Activated naive CD4-positive, alpha-beta T cell treated with anti-CD3 and anti-CD28 coated beads, Interleukin-2, amount 50 U/mL, for 16 hours (primary cell): ENCODE results near the gene OXT.

Source experiments
- DNase-seq: peaks from one replicate; pipeline ENCODE4 v3.0.0-alpha.2; 2020

OXT gene

DNA sequence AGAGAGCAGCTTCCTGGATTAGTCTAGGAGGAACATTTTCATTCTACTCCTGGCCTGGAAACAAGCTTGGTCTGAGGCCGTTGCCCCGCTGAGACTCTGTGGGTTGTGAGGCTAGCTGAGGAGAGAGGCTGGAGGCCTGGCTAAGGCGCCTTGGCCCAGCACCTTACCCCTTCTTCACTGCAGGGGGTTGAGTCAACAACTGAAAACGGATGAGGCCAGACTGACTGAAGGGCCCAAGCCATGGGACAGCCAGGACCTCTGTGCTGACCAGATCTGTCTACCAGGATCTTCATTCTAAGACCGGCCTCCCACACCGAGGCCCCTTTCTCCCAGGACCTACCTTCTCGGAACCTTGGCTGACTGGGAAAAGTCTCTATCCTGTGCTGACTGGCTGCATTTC is 16.6 kb downstream of the OXT start:
- DNase-seq: no peak

DNA sequence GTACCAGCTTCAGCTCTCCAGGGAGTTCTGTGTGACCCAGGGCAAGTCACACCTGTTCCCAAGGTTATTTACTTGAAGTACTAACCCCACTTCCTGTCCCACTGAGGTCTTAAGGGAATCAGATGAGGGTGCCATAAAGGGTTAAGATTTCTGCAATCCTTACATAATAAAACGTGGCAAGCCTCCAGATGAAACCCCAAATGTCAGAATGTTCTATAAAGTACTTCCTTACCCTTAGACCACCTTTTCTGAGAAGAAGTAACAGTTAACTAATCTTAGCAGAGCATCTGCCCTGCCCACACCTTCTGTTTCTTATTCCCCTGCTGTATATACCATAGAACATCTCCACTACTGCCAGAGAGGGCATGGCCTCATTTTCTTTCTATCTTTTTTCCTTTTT is 19.1 kb downstream of the OXT start:
- no peak for DNase-seq

DNA sequence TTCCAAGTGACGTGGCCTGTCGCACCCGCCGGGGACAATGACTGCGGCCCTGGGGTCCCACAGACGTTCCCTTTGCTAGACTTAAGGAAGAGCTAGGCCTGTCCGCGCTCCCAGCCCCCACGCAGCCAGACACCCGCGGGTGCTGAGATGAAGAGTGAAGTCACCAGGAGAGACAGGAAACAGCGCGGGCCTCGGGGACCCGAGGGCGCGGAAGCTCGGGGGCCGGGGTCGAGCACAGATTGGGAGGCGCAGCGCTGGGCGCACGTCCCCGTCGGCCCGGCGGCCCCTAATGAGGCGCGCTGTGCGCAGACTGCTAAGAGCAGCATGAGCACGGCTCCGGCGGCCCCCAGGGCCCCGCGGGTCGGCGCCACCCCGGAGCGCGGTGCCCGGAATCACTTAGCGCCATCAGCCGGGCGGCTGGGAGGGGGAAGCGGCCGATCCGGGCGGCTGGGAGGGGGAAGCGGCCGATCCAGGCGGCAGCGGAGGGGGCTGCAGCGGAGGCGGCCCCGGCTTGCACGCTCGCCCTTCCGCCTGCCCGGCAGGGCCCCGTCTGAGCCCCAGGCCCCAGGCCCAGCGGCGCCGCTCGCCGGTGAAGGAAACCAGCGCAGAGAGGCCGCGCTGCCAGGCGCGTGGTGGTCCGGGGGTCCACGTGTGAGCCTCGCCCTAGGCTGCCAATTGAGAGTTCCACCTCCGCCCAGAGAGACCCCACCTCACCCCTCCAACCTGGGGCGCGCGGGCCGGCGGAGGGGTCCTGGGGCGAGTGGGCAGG is 21.4 kb downstream of the OXT start:
- DNase-seq: peak; percentile 63

DNA sequence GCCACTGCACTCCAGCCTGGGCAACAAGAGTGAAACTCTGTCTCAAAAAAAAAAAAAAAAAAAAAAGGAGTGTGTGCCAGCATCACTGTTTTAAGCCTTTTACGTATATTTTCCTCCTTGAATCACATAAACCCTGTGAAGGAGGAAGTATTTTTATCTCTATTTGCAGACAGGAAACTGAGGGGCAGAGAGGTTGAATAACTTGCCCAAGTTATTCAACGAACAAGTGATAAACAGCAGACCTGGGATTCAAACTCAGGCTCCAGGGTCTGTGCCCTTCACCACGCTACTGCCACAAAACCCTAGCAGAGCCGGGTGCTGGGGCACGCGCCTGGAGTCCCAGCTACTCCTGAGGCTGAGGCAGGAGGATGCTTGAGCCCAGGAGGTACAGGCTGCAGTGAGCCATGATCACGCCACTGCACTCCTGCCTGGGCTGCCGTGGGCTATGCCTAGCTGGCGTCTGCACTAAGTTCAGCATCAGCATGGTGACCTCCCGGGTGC is 22.5 kb downstream of the OXT start:
- peak; percentile 23 for DNase-seq

DNA sequence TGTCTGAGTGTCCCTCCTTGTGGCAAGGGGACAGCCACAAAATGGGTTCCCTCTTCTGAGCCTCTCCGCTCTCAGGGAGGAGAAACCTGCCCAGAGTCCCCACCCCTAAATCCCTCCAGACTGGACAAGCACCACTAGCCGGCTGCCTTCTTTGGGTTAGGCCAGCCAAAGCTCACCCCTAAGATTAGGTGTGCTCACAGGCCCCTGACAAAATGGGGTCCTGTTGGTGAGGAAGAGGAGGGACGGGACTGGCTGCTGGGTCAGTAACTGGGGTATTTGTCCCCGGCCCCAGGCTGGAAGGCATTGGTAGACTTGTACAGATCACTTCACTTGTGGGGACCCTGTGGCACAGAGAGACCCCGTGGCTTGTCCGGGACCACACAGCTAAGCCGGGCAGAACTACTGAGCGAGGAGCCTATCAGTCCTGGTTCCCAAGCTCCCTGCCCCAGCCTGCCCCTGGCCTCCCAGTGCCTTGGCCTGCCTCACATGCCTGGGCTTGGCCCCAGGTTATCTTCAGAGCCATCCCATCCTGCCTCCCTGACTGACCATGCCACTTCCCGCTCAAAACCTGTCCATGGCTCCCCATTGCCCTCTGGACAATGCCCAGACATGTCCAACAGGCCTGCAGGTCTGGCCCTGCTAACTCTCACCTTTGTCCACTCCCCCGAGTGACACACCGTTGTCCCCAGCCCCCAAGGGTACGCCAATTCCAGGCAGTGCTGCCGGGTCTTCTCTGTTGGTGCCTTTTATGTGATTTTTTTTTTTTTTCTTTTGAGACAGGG is 23.6 kb downstream of the OXT start:
- no peak for DNase-seq

DNA sequence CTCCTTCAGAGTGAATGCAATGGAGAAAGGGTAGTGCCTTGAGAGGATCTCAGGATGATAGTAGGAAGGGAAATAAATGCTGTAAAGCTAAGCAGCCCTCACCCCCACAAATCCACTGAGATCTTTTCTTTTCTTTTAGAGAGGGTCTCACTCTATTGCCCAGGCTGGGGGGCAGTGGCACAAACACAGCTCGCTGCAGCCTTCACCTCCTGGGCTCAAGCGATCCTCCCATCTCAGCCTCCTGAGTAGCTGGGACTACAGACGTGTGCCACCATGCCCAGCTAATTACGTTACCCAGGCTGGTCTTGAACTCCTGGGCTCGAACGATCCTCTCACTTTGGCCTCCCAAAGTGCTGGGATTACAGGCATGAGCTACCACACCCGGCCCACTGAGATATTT is 29.1 kb downstream of the OXT start:
- no peak for DNase-seq

DNA sequence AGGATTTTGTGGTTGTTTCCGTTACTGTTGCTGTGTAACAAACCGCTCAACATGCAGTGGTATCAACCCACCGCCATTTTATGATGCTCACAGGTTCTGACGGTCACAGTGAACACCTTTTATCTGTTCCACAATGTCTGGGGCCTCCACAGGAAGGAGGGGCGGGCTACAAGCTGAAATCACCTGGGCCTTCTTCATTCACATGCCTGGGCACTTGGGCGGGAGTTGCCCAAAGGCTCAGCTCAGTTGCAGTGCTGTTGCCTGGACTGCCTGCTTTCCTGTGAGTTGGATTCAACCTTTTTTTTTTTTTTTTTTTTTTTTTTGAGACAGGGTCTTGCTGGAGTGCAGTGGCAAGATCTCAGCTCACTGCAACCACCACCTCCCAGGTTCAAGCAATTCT is 29.8 kb downstream of the OXT start:
- DNase-seq: no peak

DNA sequence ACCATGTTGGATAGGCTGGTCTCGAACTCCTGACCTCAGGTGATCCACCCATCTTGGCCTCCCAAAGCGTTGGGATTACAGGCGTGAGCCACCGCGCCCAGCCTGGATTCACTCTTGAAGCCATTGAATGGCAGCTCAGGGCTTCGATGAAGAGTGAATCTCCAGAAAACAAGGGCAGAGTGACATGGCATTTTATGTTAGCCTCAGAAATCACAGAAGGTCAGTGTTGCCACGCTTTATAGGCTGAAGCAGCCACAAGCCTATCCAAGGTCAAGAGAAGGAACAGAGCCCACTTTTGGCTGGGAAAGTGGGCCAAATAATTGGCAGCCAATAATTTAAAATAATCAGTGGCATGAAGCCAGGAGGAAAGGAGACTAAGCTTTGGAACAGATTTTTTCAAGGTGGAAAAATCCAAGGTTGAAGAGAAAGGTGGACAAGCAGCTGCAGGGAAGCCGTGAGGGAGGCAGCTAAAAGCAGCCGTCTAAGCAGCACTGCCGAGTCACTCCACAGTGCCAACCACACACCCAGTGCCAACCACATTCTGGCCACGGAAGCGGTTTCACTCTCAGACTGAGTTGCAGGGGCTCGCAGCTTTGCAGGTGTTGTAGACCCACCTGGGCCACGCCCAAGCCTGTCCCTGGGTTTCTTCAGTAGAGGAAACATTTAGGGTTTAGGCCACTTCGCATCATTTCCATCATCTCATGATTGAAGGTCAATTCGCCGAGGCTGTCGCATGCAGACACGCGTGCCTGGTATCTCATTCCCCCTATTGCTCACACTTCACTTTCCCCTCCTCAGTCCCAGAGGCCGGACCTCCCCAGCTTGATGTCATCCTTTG is 30.5 kb downstream of the OXT start:
- DNase-seq: peak; percentile 56

DNA sequence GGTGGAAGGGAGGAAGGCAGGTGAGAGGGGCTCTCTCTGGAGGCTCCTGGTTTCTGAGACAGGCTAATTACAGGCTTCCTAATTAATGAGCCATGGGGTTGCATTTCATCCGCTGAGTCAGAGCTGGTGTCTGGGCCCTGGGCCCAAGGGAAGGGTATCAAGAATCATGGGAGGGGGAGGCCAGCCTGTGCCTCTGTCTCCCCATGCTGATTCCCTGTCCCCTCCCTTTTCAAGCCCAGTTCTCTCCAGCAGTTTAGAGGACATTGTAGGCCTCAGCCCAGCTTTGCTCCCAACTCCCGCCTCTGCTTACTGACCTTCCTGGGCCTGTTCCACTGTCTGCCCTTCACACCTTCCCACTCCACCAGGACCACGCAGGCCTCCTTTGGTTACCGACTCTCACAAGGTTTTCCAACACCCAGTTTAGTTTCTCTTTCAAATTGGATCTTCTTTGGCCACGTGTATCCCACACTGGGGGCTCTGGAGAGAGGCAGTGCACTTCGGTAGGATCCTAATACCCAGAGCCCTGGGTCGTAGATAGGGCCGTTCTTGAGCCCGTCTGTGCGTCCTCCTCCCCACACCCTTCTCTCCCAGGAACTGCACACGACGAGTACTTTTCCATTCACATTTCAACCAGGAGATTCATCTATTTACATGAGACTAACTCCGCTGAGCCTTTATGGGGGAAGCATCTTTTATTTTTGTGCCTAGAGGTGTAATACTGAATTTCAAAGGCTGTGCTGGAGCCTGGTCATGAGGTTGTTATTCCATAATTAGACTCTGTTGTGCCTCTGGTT is 31.4 kb downstream of the OXT start:
- no peak for DNase-seq

DNA sequence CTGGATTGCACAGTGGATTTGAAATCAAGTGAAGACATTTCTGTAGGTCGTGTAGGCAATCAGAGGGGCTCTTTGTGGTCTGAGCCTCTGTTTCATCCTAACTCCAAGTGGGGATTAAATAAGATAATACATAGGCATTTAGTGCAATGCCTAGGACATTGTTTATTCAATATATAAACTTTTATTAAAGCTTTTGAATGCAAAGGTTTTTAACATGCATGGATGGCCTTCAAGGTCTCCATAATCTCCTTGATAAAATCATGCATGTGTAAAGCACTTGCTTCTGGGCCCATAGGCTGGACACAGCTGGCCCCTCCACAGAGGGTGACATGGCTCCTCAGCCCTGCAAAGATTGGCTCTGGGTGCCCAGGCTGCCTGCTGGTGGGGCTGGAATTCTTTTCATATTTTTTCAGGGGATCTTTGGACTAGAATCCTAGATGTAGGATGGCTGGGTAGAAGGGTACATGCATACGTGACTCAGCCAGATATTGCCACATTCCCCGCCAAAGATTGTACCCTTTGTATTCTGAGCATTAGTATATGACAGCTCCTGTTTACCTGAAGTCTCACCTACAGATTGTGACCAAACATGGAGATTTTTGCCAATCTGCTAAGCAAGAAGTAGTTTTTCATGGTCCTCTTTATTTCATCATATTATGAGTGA is 32.1 kb downstream of the OXT start:
- DNase-seq: no peak

DNA sequence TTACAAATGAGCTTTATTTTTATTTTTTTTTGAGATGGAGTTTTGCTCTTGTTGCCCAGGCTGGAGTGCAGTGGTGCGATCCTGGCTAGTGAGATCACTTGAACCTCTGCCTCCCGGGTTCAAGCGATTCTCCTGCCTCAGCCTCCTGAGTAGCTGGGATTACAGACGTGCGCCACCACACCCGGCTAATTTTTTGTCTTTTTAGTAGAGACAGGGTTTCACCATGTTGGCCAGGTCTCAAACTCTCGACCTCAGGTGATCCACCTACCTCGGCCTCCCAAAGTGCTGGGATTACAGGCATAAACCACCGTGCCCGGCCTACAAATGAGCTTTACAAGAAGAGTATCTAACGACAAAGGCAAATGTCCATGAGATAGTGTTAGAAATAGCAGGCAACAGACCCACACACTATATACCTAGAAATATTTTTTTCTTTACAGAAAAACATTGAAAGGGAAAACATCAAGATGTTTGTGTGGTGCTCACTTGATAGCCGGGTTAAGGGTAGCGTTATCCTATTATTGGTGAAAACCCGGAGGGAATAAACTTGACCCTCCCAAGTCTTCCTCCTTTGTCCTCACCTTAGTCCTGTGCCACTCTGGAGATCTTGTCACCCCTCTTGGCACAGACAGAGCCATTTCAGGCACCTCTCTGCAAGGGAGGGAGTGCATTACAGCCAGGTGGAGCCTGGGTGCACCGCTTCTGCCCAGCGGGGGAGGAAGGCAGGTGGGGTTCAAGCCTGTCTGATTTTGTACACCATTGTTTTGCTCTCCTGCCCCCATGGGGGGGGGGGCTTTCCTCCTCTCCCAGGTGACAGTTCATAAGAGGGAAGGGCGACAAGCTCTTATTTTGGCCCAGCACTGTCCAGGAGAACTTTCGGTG is 34.1 kb downstream of the OXT start:
- DNase-seq: no peak

DNA sequence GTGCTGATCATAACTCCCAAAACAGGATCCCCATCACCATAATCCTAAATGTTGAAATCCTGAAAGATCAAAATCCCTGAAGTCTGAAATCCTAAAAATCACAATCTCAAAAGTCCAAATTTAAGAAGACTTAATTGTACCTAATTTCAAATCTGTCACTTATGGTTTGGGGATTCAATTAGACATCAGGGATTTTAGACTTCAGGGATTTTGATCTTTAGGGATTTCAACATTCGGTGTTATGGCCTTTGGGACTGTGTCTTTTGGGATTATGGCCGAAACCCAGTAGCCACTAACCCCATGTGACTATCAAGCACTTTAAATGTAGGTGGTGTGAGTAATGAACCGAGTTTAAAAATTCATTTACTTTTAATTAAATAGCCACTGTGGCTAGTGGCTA is 34.8 kb downstream of the OXT start:
- no peak for DNase-seq

DNA sequence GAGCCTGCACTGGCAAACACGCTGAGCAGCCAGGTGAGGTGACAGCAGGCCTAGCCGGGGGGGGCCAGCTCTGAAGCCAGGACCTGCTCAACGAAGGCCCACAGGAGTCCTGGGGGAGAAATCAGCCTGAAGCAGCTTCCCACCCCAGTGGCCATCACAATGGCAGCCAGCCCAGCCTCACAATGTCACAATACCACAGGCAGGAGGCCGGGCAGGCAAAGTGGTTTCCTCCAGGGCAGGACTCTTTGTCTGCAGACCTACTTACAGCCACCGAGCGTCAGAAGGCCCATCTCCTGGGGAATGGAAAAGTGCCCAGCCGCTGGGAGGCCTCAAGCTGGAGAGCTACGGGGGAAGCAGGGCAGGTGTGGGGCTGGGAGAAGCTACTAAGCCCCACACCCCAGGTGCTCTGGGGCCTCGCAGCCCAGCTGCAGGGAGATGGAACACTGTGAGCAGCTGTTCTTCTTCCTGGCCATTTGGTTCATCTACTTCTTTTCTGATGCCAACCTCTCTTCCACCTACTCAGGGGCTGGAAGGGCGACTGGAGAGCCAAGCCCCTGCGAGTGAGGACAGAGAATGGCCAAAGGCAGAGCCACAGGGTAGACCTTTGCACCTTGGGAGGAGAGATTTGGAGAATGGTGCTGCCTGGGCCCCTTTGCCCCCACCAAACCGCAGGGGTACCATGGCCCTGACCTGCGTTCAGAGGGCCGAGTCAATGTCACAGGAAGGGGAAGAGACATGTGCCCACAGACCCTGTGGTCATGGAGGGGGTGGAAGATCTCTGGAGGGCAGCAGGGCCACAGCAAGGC is 35.4 kb downstream of the OXT start:
- DNase-seq: no peak

DNA sequence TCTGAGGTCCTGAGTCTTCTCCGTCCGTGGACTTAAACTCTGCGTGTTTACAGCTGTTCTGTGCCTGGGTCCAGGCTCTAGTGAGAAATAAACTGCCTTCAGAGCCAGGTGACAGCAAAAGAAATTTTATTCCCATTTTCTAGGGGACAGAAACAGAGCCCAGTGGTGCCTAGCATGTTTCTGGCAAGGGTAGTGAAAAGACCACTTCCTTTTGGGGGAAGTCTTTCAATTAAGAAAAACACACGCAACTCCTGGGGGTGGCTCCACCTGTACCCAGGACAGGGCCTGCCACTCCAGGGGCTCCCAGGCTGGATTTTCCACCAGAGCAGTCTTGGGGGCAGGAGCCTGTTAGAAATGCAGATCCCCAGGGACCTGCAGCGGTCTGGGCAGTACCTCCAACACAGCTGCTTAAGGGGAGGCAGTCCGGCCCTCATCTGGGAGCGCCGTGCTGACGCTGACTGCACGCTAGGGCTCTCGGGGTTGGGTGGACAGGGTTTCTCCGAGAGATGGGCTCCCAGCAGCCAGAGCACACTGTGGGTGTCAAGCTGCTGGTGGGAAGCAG is 36.1 kb downstream of the OXT start:
- no peak for DNase-seq

DNA sequence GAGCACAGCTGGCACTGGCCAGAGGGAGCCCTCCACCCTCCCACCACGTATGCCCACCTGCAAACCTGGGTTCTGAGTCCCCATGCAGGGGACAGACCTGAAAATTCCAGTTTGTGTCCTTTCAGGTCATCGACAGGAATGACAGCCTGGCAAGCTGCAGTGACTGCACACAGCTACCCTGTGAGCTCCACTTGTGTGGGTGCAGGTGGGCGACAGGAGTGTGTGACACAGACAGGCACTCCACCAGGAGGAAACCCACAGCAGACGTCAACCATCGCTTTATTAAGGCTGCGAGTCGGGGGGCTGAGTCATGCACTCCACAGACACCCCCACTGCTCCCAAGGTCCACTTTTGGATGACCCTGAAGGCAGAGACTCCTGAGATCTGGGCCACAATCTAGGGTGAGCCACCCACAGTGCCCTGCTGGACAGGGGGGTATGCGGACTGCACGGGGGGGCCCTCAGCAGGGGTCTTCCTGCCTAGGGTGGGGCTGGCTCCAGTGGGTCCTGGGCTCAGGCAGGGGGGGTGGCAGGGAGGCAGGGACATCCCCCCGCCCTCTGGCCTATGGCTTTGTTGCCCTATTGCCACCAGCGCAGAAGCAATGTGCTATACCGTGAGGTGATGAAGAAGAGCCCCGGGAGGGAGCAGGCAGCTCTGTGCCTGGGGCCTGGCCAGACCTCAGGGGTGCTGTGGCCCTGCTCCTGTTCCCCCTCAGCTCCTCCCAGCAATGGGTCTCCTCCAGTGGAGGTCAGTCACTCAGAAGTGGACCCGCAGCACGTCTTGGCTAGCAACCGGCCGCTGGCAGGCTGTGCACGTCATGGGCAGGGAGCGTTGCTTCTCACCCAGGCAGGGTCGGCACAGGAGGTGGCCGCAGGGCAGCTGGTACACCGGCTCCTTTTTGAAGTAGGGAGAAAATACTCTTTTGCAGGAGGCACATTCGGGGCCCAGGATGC is 38.2 kb downstream of the OXT start:
- no peak for DNase-seq

DNA sequence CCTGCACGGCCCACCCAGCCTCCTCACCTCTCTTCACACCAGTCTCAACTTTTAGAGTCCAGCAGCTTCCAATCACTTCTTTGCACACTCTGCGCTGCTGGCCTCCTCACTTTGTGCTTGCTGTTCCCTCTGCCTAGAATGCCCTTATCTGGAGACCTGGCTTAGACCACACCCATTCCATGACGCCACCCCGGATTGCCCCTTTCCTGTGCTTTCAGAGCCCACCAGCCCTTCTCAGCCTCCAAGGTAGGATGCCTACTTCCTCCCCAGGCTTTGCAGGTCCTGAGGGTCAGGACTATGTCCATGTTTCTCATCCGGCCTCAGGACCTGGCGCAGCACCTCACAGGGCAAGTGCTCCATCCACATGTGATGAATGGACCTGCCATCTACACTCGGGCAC is 40.1 kb downstream of the OXT start:
- DNase-seq: no peak

DNA sequence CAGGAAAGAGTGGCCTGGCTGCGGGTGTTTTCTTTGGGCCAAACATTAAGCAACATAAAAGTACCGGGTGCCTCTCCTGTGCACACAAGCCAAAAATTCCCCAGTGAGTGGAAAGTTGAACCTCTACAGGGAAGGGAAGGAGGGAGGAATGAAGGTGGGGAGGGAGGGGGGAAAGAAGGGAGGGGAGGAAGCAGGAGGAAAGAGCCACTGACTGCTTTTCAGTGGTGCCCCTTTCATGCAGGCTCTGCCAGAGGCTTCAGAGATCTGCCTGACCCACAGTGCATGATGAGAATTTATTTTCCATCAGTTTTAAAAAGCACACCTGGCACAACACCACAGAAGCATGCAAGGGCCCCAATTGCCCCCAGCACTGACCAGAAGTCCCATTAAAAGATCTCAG is 40.6 kb downstream of the OXT start:
- DNase-seq: no peak
